ENCODE measurements around the gene CA5A. TPM values are rescaled to one million over a fixed set of nuclear protein-coding genes. Genes with fewer than 3 reads are reported as not detected.

Gene CA5A
- total and polyA plus RNA-seq, 9 of the 15 experiments (the other 6 are each of a cell fraction or from before 2014, with no cell fraction given) = not detected

GRCh38 chr16:87850009-87851006, 86.0 kb downstream of the CA5A start (continued):
- TF ChIP-seq POLR3A (IDR thresholded peaks at IDR 0.05; ENCODE audit: borderline replicate concordance, extremely low read depth, insufficient read depth, insufficient read length) (no peak), IRF2 (CRISPR knock-in tag; IDR thresholded peaks at IDR 0.05) (no peak), SNAPC5 (CRISPR knock-in tag; IDR thresholded peaks at IDR 0.05) (no peak), KDM1A (IDR thresholded peaks at IDR 0.05) (no peak), RNF2 (IDR thresholded peaks at IDR 0.05) (no peak), MEF2D (tag; conservative IDR thresholded peaks at IDR 0.05; ENCODE audit: low read depth) (no peak), ZBTB5 (IDR thresholded peaks at IDR 0.05) (no peak), NUFIP1 (IDR thresholded peaks at IDR 0.05; ENCODE audit: partially characterized antibody) (no peak), ZNF785 (CRISPR knock-in tag; IDR thresholded peaks at IDR 0.05) (no peak), ARID3A (IDR thresholded peaks at IDR 0.05; ENCODE audit: borderline replicate concordance, low read depth, low read length) (no peak)
- TF ChIP-seq, protein P1, sequence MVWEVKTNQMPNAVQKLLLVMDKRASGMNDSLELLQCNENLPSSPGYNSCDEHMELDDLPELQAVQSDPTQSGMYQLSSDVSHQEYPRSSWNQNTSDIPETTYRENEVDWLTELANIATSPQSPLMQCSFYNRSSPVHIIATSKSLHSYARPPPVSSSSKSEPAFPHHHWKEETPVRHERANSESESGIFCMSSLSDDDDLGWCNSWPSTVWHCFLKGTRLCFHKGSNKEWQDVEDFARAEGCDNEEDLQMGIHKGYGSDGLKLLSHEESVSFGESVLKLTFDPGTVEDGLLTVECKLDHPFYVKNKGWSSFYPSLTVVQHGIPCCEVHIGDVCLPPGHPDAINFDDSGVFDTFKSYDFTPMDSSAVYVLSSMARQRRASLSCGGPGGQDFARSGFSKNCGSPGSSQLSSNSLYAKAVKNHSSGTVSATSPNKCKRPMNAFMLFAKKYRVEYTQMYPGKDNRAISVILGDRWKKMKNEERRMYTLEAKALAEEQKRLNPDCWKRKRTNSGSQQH (CRISPR knock-in tag; IDR thresholded peaks at IDR 0.05) = no peak
- TF ChIP-seq, protein P2, sequence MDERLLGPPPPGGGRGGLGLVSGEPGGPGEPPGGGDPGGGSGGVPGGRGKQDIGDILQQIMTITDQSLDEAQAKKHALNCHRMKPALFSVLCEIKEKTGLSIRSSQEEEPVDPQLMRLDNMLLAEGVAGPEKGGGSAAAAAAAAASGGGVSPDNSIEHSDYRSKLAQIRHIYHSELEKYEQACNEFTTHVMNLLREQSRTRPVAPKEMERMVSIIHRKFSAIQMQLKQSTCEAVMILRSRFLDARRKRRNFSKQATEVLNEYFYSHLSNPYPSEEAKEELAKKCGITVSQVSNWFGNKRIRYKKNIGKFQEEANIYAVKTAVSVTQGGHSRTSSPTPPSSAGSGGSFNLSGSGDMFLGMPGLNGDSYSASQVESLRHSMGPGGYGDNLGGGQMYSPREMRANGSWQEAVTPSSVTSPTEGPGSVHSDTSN (CRISPR knock-in tag; IDR thresholded peaks at IDR 0.05; ENCODE audit: low read depth) = no peak
- TF ChIP-seq, protein P2 (tag; conservative IDR thresholded peaks at IDR 0.05; ENCODE audit: low read depth) = no peak
- TF ChIP-seq, protein P3, sequence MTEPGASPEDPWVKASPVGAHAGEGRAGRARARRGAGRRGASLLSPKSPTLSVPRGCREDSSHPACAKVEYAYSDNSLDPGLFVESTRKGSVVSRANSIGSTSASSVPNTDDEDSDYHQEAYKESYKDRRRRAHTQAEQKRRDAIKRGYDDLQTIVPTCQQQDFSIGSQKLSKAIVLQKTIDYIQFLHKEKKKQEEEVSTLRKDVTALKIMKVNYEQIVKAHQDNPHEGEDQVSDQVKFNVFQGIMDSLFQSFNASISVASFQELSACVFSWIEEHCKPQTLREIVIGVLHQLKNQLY (CRISPR knock-in tag; conservative IDR thresholded peaks at IDR 0.05) = no peak

Data from K562 (cell line).